GM12878 (cell line): Measurements from ENCODE around the gene OR6C65. TPM values are rescaled to one million over a fixed set of nuclear protein-coding genes. Genes with fewer than 3 reads are reported as not detected.

Experiments used
- ATAC-seq: fragments of 200-7000 bp; cut with Tn5 transposase; 3 replicates; pipeline ENCODE4 v1.9.1; 2020; ENCODE audit warnings: mild to moderate bottlenecking, moderate library complexity
- BruUV-seq: library from RNA; stranded (reverse); fragments of 400-500 nt; replicated peaks from 2 replicates; lab custom pipeline; 2021; lab: Mats Ljungman, UMichigan
- CTCF ChIA-PET: fragments of 300-600 bp; sonication (Branson Sonifier 250); formaldehyde crosslinking; extraction: SDS; loops from one replicate; lab custom pipeline; 2021; ENCODE audit warnings: inconsistent platforms; lab: Yijun Ruan, JAX
- POLR2A ChIA-PET: fragments of 350-600 bp; formaldehyde crosslinking; extraction: SDS; loops from one replicate; lab custom pipeline; 2021; ENCODE audit warnings: inconsistent platforms; lab: Charles Lee
- RAD21 ChIA-PET: fragments of 300-600 bp; sonication (Branson Sonifier 250); formaldehyde crosslinking; loops from one replicate; lab custom pipeline; 2023; ENCODE audit warnings: antibody characterized with exemption; ENCODE audit not compliant: unreplicated experiment; lab: Charles Lee
- SMC1A ChIA-PET: fragments of 300-600 bp; sonication (Branson Sonifier 250); formaldehyde crosslinking; loops from one replicate; lab custom pipeline; 2023; ENCODE audit not compliant: unreplicated experiment, uncharacterized antibody; lab: Charles Lee
- DNase-seq: peaks from one replicate; pipeline ENCODE4 v3.0.0-alpha.2; 2011; ENCODE audit warnings: low read depth, low spot score
- FAIRE-seq: peaks from 3 replicates; lab custom pipeline; 2011; peaks lifted over from hg19 to GRCh38; lab: Jason Lieb, UNC
- H2AFZ ChIP-seq: 2 replicates; pipeline ENCODE4 v1.6.0; 2011; ENCODE audit warnings: low read depth, low read length, control low read depth; ENCODE audit not compliant: control insufficient read depth
- H3K27ac ChIP-seq: 2 replicates; pipeline ENCODE4 v1.5.1; 2011; ENCODE audit warnings: control low read depth; ENCODE audit not compliant: control insufficient read depth, insufficient read depth
- H3K27me3 ChIP-seq, 2 experiments: replicated peaks in 1 of 2; 2 replicates each; pipeline versions ENCODE4 v1.6.0 to v1.6.1; 2011; ENCODE audit warnings: low read length in 1 of 2; ENCODE audit not compliant: control insufficient read depth in 2 of 2, insufficient read depth in 2 of 2
- H3K36me3 ChIP-seq, 2 experiments: 2 replicates each; pipeline ENCODE4 v1.5.1; 2011; ENCODE audit warnings: low read length in 1 of 2; ENCODE audit not compliant: control insufficient read depth in 2 of 2, insufficient read depth in 2 of 2
- H3K4me1 ChIP-seq: 2 replicates; pipeline ENCODE4 v1.6.1; 2011; ENCODE audit warnings: mild to moderate bottlenecking, low read length, moderate library complexity, mixed read lengths; ENCODE audit not compliant: control insufficient read depth, insufficient read depth
- H3K4me2 ChIP-seq: 2 replicates; pipeline ENCODE4 v1.6.0; 2011; ENCODE audit warnings: control low read depth; ENCODE audit not compliant: control insufficient read depth, insufficient read depth
- H3K4me3 ChIP-seq: fragments of 200-600 bp; sonication (generic); 2 replicates; pipeline ENCODE4 v1.5.1; 2016
- H3K79me2 ChIP-seq: 2 replicates; pipeline ENCODE4 v1.6.0; 2011; ENCODE audit warnings: low read length; ENCODE audit not compliant: control insufficient read depth, insufficient read depth
- H3K9ac ChIP-seq: 2 replicates; pipeline ENCODE4 v1.8.0; 2011; ENCODE audit warnings: low read length, control low read depth, mixed read lengths; ENCODE audit not compliant: control insufficient read depth, insufficient read depth
- H3K9me3 ChIP-seq: replicated peaks from 3 replicates; pipeline ENCODE4 v1.5.1; 2011; ENCODE audit warnings: mild to moderate bottlenecking, low read length; ENCODE audit not compliant: control insufficient read depth, insufficient read depth
- H4K20me1 ChIP-seq: 2 replicates; pipeline ENCODE4 v1.6.0; 2011; ENCODE audit not compliant: control insufficient read depth, insufficient read depth
- ASH2L ChIP-seq: fragments of 300-600, 200-600 bp; sonication (generic); IDR thresholded peaks from 2 replicates; pipeline ENCODE4 v1.6.1; 2017; ENCODE audit warnings: low read depth, mild to moderate bottlenecking, borderline replicate concordance
- BHLHE40 ChIP-seq, 2 experiments: fragments of 450-650 bp in 1 of 2; IDR thresholded peaks; 2 replicates each; pipeline ENCODE4 v1.6.1; 2011 to 2017; ENCODE audit warnings: low read depth in 2 of 2, borderline replicate concordance in 1 of 2, improper control_type of control experiment in 1 of 2, low read length in 1 of 2, mild to moderate bottlenecking in 1 of 2
- CBFB ChIP-seq: IDR thresholded peaks from 2 replicates; pipeline ENCODE4 v1.6.1; 2016; ENCODE audit warnings: antibody characterized with exemption, low read depth
- CBX3 ChIP-seq: fragments of 200-600 bp; sonication (generic); IDR thresholded peaks from 2 replicates; pipeline ENCODE4 v1.6.1; 2016; ENCODE audit warnings: low read depth, borderline replicate concordance
- DPF2 ChIP-seq: fragments of 450-650 bp; IDR thresholded peaks from 2 replicates; pipeline ENCODE4 v1.6.1; 2017; ENCODE audit warnings: mild to moderate bottlenecking
- HDGF ChIP-seq: fragments of 450-650 bp; IDR thresholded peaks from 2 replicates; pipeline ENCODE4 v1.6.1; 2016; ENCODE audit warnings: antibody characterized with exemption
- IKZF1 ChIP-seq: fragments of 450-650 bp; conservative IDR thresholded peaks from 2 replicates; pipeline ENCODE4 v1.6.1; 2017; ENCODE audit warnings: antibody characterized with exemption, mild to moderate bottlenecking
- JUND ChIP-seq: IDR thresholded peaks from 2 replicates; pipeline ENCODE4 v1.6.1; 2012; ENCODE audit warnings: low read depth, mild to moderate bottlenecking, low read length, improper control_type of control experiment, moderate library complexity
- KAT2A ChIP-seq: conservative IDR thresholded peaks from 2 replicates; pipeline ENCODE4 v1.6.1; 2011; ENCODE audit warnings: low read depth, low read length; ENCODE audit not compliant: control insufficient read depth
- POLR2A ChIP-seq: IDR thresholded peaks from 2 replicates; pipeline ENCODE4 v1.6.1; 2011; ENCODE audit warnings: low read depth, mild to moderate bottlenecking, low read length
- RBBP5 ChIP-seq: fragments of 200-600 bp; sonication (generic); conservative IDR thresholded peaks from 2 replicates; pipeline ENCODE4 v1.6.1; 2016
- SREBF1 ChIP-seq: IDR thresholded peaks from 2 replicates; pipeline ENCODE4 v1.6.1; 2012; ENCODE audit warnings: mild to moderate bottlenecking, low read length
- ZNF207 ChIP-seq: fragments of 450-650 bp; IDR thresholded peaks from 2 replicates; pipeline ENCODE4 v1.6.1; 2014; ENCODE audit warnings: antibody characterized with exemption, mild to moderate bottlenecking, borderline replicate concordance
- WGBS: methylation state at CpG from one replicate; pipeline ENCODE4 v1.1.6; 2016; ENCODE audit warnings: low lambda C conversion rate; ENCODE audit not compliant: insufficient replicate concordance, insufficient coverage; ENCODE audit errors: missing lambda C conversion rate; 5-methylcytosine and 5-hydroxymethylcytosine counted together
- in situ Hi-C: fragments of 300-500 bp; cut with MboI; formaldehyde crosslinking; loops from 9 replicates; pipeline ENCODE4 v1.14.3; 2018; ENCODE audit warnings: mixed read lengths
- intact Hi-C: fragments of 100-400 bp; cut with micrococcal nuclease; formaldehyde crosslinking; loops from one replicate; pipeline ENCODE4 v1.14.2; 2022; ENCODE audit not compliant: unreplicated experiment
- polyA plus RNA-seq, 11 experiments: library from polyadenylated mRNA; depleted of rRNA in 4 of 11; unstranded in 6 of 11; stranded (reverse) in 5 of 11; fragments of >200 nt; fragmentation: Nextera tagmentation in 4 of 11; fragmentation: Illumina TruSeq in 1 of 11; extraction: Ambion mirVana in 4 of 11; extraction: Trizol in 1 of 11; gene quantifications; 1 replicate in 1 of 11; 2 replicates in 10 of 11; pipeline versions ENCODE4 v1.2.1 to v1.2.3, GENCODE V29; 2011 to 2016; ENCODE audit warnings: inconsistent platforms in 2 of 11, missing spikeins in 2 of 11, low read depth in 1 of 11
- total RNA-seq, 4 experiments: library from RNA; depleted of rRNA in 3 of 4; stranded (reverse); fragments of >200 nt in 3 of 4; fragmentation: Illumina TruSeq in 1 of 4; extraction: Trizol in 1 of 4; gene quantifications; 2 replicates each; pipeline versions ENCODE4 v1.2.1 to v1.2.3, GENCODE V29; 2013 to 2021
- TF ChIP-seq, protein P1 (sequence below): fragments of 450-650 bp; formaldehyde crosslinking; IDR thresholded peaks from 2 replicates; pipeline ENCODE4 v1.5.0; 2022; ENCODE audit warnings: mild to moderate bottlenecking, missing genetic modification characterization
- TF ChIP-seq, protein P2 (sequence below): fragments of 450-650 bp; IDR thresholded peaks from 2 replicates; pipeline ENCODE4 v1.6.1; 2017; ENCODE audit warnings: mild to moderate bottlenecking

The OR6C65 gene
- total and polyA plus RNA-seq, 10 of the 15 experiments (the other 5 are each of a cell fraction or from before 2014, with no cell fraction given), result not detected

- RAD21 ChIA-PET, result no interaction called here
- in situ Hi-C loops, result no loop called here
- POLR2A ChIA-PET, result no interaction called here
- CTCF ChIA-PET, result no interaction called here
- H3K4me1 ChIP-seq, result no peaks in the 10 kb centered on the region
- ATAC-seq (no peak), DNase-seq (no peak), FAIRE-seq (no peak)
- no peak overlapping the region for H2AFZ ChIP-seq
- no peak overlapping the region for H3K9ac ChIP-seq
- BruUV-seq, result no TSS peak
- no peaks in the 10 kb centered on the region for H3K9me3 ChIP-seq
- H3K27ac ChIP-seq, result no peak overlapping the region
- H4K20me1 ChIP-seq, result no peaks in the 10 kb centered on the region
- no peaks in the 10 kb centered on the region for H3K79me2 ChIP-seq
- SMC1A ChIA-PET, result no interaction called here
- WGBS, result 39% methylated on average over 1 of the region's 1 CpG
- no peaks in the 10 kb centered on the region for H3K27me3 ChIP-seq
- TF ChIP-seq CBX3, result no peak
- no peak for TF ChIP-seq POLR2A
- TF ChIP-seq CBFB, result no peak
- TF ChIP-seq, protein P1, sequence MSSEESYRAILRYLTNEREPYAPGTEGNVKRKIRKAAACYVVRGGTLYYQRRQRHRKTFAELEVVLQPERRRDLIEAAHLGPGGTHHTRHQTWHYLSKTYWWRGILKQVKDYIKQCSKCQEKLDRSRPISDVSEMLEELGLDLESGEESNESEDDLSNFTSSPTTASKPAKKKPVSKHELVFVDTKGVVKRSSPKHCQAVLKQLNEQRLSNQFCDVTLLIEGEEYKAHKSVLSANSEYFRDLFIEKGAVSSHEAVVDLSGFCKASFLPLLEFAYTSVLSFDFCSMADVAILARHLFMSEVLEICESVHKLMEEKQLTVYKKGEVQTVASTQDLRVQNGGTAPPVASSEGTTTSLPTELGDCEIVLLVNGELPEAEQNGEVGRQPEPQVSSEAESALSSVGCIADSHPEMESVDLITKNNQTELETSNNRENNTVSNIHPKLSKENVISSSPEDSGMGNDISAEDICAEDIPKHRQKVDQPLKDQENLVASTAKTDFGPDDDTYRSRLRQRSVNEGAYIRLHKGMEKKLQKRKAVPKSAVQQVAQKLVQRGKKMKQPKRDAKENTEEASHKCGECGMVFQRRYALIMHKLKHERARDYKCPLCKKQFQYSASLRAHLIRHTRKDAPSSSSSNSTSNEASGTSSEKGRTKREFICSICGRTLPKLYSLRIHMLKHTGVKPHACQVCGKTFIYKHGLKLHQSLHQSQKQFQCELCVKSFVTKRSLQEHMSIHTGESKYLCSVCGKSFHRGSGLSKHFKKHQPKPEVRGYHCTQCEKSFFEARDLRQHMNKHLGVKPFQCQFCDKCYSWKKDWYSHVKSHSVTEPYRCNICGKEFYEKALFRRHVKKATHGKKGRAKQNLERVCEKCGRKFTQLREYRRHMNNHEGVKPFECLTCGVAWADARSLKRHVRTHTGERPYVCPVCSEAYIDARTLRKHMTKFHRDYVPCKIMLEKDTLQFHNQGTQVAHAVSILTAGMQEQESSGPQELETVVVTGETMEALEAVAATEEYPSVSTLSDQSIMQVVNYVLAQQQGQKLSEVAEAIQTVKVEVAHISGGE, result no peak
- no peak for TF ChIP-seq DPF2
- no peak for TF ChIP-seq RBBP5
- TF ChIP-seq ZNF207, result no peak
- no peak for TF ChIP-seq KAT2A
- TF ChIP-seq SREBF1, result no peak
- TF ChIP-seq ASH2L, result no peak
- no peak for TF ChIP-seq HDGF
- TF ChIP-seq BHLHE40 (IDR thresholded peaks at IDR 0.05; ENCODE audit: borderline replicate concordance in 1 of 2, low read depth in 2 of 2, low read length in 1 of 2), result no peak
- TF ChIP-seq JUND, result no peak
- TF ChIP-seq, protein P2, sequence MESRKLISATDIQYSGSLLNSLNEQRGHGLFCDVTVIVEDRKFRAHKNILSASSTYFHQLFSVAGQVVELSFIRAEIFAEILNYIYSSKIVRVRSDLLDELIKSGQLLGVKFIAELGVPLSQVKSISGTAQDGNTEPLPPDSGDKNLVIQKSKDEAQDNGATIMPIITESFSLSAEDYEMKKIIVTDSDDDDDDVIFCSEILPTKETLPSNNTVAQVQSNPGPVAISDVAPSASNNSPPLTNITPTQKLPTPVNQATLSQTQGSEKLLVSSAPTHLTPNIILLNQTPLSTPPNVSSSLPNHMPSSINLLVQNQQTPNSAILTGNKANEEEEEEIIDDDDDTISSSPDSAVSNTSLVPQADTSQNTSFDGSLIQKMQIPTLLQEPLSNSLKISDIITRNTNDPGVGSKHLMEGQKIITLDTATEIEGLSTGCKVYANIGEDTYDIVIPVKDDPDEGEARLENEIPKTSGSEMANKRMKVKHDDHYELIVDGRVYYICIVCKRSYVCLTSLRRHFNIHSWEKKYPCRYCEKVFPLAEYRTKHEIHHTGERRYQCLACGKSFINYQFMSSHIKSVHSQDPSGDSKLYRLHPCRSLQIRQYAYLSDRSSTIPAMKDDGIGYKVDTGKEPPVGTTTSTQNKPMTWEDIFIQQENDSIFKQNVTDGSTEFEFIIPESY, result no peak
- no peak for TF ChIP-seq IKZF1
- H3K4me2 ChIP-seq, result no peak overlapping the region
- no peak overlapping the region for H3K4me3 ChIP-seq
- intact Hi-C loops, result no loop called here
- H3K36me3 ChIP-seq, result no peaks in the 10 kb centered on the region
These were observed 16.6 kb downstream of the OR6C65 start for GRCh38 chr12:55416961-55417360.
